ENCODE results near the gene C16orf54. TPM values are rescaled to one million over a fixed set of nuclear protein-coding genes. Genes with fewer than 3 reads are reported as not detected.
A peak's percentile ranks its signal among the peaks of the same experiment; 100 is the strongest.

Gene C16orf54
- total and polyA plus RNA-seq, 9 of the 15 experiments (the other 6 are each of a cell fraction or from before 2014, with no cell fraction given): 0.09 TPM; not detected in 8

GRCh38 chr16:29790183-29790948 is 44.6 kb upstream of the C16orf54 start, which contains the start of gene KIF22 (continued):
- TF ChIP-seq RREB1 (CRISPR knock-in tag; IDR thresholded peaks at IDR 0.05) (peak; percentile 84; the same call in 1 of the 2 replicates), U2AF1 (optimal IDR thresholded peaks at IDR 0.05; ENCODE audit: low read depth, low read length) (no peak), FOXA1 (IDR thresholded peaks at IDR 0.05; ENCODE audit: borderline replicate concordance) (no peak), ZBTB1 (CRISPR knock-in tag; IDR thresholded peaks at IDR 0.05; ENCODE audit: borderline replicate concordance, low read depth) (0 out of 2 replicates have a peak, but pooled peaks have one; percentile 20), RUNX1 (IDR thresholded peaks at IDR 0.05; ENCODE audit: low read depth) (no peak), PTBP1 (IDR thresholded peaks at IDR 0.05; ENCODE audit: low read depth, low read length) (no peak), LCOR (CRISPR knock-in tag; IDR thresholded peaks at IDR 0.05) (peak; percentile 86), PML (IDR thresholded peaks at IDR 0.05; ENCODE audit: low read length) (0 out of 2 replicates have a peak, but pooled peaks have one; percentile 39), ATF2 (CRISPR knock-in tag; IDR thresholded peaks at IDR 0.05) (no peak), STAG1 (CRISPR knock-in tag; IDR thresholded peaks at IDR 0.05; ENCODE audit: borderline replicate concordance) (no peak; the same call in 1 of the 2 replicates), TRIM28 (IDR thresholded peaks at IDR 0.05) (no peak), ZNF77 (CRISPR knock-in tag; IDR thresholded peaks at IDR 0.05) (no peak), RBBP5 (IDR thresholded peaks at IDR 0.05; ENCODE audit: borderline replicate concordance, insufficient read depth, low read length, poor library complexity, severe bottlenecking) (peak; percentile 87), GABPB1 (CRISPR knock-in tag; IDR thresholded peaks at IDR 0.05) (peak; percentile 99), GTF2B (IDR thresholded peaks at IDR 0.05; ENCODE audit: extremely low read depth, insufficient read length) (no peak), ZNF668 (CRISPR knock-in tag; IDR thresholded peaks at IDR 0.05) (0 out of 2 replicates have a peak, but pooled peaks have one; percentile 19), KLF16 (IDR thresholded peaks at IDR 0.05) (peak; percentile 74; the same call in 1 of the 2 replicates), JUN (IDR thresholded peaks at IDR 0.05; ENCODE audit: borderline replicate concordance, low read depth, low read length) (0 out of 2 replicates have a peak, but pooled peaks have one; percentile 15), JUN (CRISPR knock-in tag; IDR thresholded peaks at IDR 0.05; ENCODE audit: borderline replicate concordance) (no peak), CSDE1 (IDR thresholded peaks at IDR 0.05) (peak in 1 of 2 experiments; percentile 41; a peak in 1 of 4 replicates)
